Tibial nerve (tissue), 4 donors: ENCODE results near the gene TWNK. TPM values are rescaled to one million over a fixed set of nuclear protein-coding genes. Genes with fewer than 3 reads are reported as not detected.
"Not testable (repeated sequence)": the region's sequence is repeated elsewhere in the genome, so short reads cannot be mapped to it uniquely, and the experiment has no call there.

Experiments used
- DNase-seq, 2 donors: peaks; one replicate each; pipeline ENCODE4 v3.0.0-alpha.2; 2019; ENCODE audit warnings: low spot score in 2 of 2
- H3K27ac ChIP-seq, 4 donors: fragments of 200-600 bp; sonication (generic) in 3 of 4; one replicate each; pipeline ENCODE4 v1.5.1; 2017 to 2019; ENCODE audit warnings: mild to moderate bottlenecking in 1 of 4
- H3K27me3 ChIP-seq, 2 donors: fragments of 200-600 bp; sonication (generic) in 1 of 2; one replicate each; pipeline versions ENCODE4 v1.5.1 to v1.6.0; 2017 to 2019
- H3K36me3 ChIP-seq, 3 donors: fragments of 200-600 bp; sonication (generic); one replicate each; pipeline ENCODE4 v1.5.1; 2018 to 2019
- H3K4me1 ChIP-seq, 4 donors: fragments of 200-600 bp; sonication (generic) in 3 of 4; one replicate each; pipeline ENCODE4 v1.5.1; 2017 to 2019
- H3K4me3 ChIP-seq, 4 donors: fragments of 200-600 bp; sonication (generic) in 3 of 4; one replicate each; pipeline ENCODE4 v1.5.1; 2017 to 2019; ENCODE audit warnings: mild to moderate bottlenecking in 1 of 4, moderate library complexity in 1 of 4
- H3K9me3 ChIP-seq, 4 donors: fragments of 200-600 bp; sonication (generic) in 3 of 4; one replicate each; pipeline ENCODE4 v1.5.1; 2017 to 2019
- CTCF ChIP-seq, 5 experiments: fragments of 200-600 bp in 3 of 5; fragments of 450-650 bp in 2 of 5; sonication (generic) in 3 of 5; IDR thresholded peaks; one replicate each; pipeline ENCODE4 v1.5.1; 2016 to 2019; ENCODE audit warnings: antibody characterized with exemption in 5 of 5, mild to moderate bottlenecking in 3 of 5, moderate library complexity in 2 of 5
- EP300 ChIP-seq, 2 donors: sonication (generic); formaldehyde crosslinking; IDR thresholded peaks; one replicate each; pipeline ENCODE4 v1.6.1; 2017; ENCODE audit warnings: antibody characterized with exemption in 2 of 2, mild to moderate bottlenecking in 1 of 2
- POLR2A ChIP-seq, 2 donors: fragments of 450-650 bp; IDR thresholded peaks; one replicate each; pipeline ENCODE4 v1.6.1; 2017; ENCODE audit warnings: antibody characterized with exemption in 2 of 2, mild to moderate bottlenecking in 2 of 2, moderate library complexity in 2 of 2
- WGBS, 2 donors: methylation state at CpG; one replicate each; pipeline ENCODE4 v1.1.5; 2018; 5-methylcytosine and 5-hydroxymethylcytosine counted together
- total RNA-seq, 4 donors: library from RNA; depleted of rRNA; stranded (reverse); fragments of >200 nt; gene quantifications; one replicate each; pipeline ENCODE4 v1.1.0, GENCODE V29; 2016

TWNK gene
- total RNA-seq, 4 donors from 2014 or later: 5.0 to 11.4 (median 6.6) TPM

- WGBS, 2 donors: 83 to 85% methylated on average over 4 to 5 of the region's 6 CpGs
Observed at GRCh38 chr10:100972904-100973535, 14.3 kb upstream of the TWNK start.

GRCh38 chr10:100975397-100975796 lies 11.9 kb upstream of the TWNK start:
- peaks cover 0 to 46% (median 0%) of the 10 kb centered on the region in 3 donors for H3K36me3 ChIP-seq
- not testable (repeated sequence) for H3K9me3 ChIP-seq, H3K4me3 ChIP-seq, H3K27ac ChIP-seq, DNase-seq, H3K27me3 ChIP-seq
- WGBS, 2 donors: 83 to 85% methylated on average over 8 of the region's 8 CpGs
- peaks cover 0 to 11% (median 0%) of the 10 kb centered on the region in 4 donors for H3K4me1 ChIP-seq

More at GRCh38 chr10:100972904-100973535, 14.3 kb upstream of the TWNK start:
- Histone ChIP-seq H3K27ac (no peak overlapping the region), H3K4me1 (peaks cover 0 to 29% (median 14%) of the 10 kb centered on the region in 4 donors), H3K27me3 (no peaks in the 10 kb centered on the region), H3K36me3 (peaks cover 0 to 23% (median 0%) of the 10 kb centered on the region in 3 donors), H3K4me3 (no peak overlapping the region), H3K9me3 (no peaks in the 10 kb centered on the region)
- DNase-seq: no peak
- TF ChIP-seq EP300 (IDR thresholded peaks at IDR 0.05): no peak
- TF ChIP-seq CTCF (IDR thresholded peaks at IDR 0.05): no peak
- no peak for TF ChIP-seq POLR2A (IDR thresholded peaks at IDR 0.05)

- Histone ChIP-seq H3K27ac (no peak overlapping the region), H3K36me3 (peaks cover 0 to 61% (median 0%) of the 10 kb centered on the region in 3 donors), H3K4me3 (no peak overlapping the region), H3K4me1 (peaks cover 0 to 3% (median 0%) of the 10 kb centered on the region in 4 donors), H3K27me3 (no peaks in the 10 kb centered on the region), H3K9me3 (no peaks in the 10 kb centered on the region)
- TF ChIP-seq CTCF (IDR thresholded peaks at IDR 0.05): no peak
- no peak for TF ChIP-seq POLR2A (IDR thresholded peaks at IDR 0.05)
- no peak for TF ChIP-seq EP300 (IDR thresholded peaks at IDR 0.05)
- WGBS, 2 donors: 85 to 87% methylated on average over 3 of the region's 3 CpGs
- DNase-seq: no peak
Observed at GRCh38 chr10:100976906-100977305, 10.4 kb upstream of the TWNK start.

- H3K4me1 ChIP-seq: no peaks in the 10 kb centered on the region
- 82 to 83% methylated on average over 6 of the region's 6 CpGs for WGBS, 2 donors
- peaks cover 0 to 67% (median 0%) of the 10 kb centered on the region in 3 donors for H3K36me3 ChIP-seq
- no peaks in the 10 kb centered on the region for H3K27me3 ChIP-seq
- DNase-seq: no peak
- H3K4me3 ChIP-seq: no peak overlapping the region
- H3K9me3 ChIP-seq: no peaks in the 10 kb centered on the region
- TF ChIP-seq POLR2A (IDR thresholded peaks at IDR 0.05): no peak
- no peak for TF ChIP-seq EP300 (IDR thresholded peaks at IDR 0.05)
- no peak for TF ChIP-seq CTCF (IDR thresholded peaks at IDR 0.05)
- H3K27ac ChIP-seq: no peak overlapping the region
Observed at GRCh38 chr10:100977436-100977835, 9.9 kb upstream of the TWNK start.

- no peak overlapping the region for H3K4me3 ChIP-seq
- H3K36me3 ChIP-seq: peaks cover 0 to 72% (median 0%) of the 10 kb centered on the region in 3 donors
- no peak overlapping the region for H3K27ac ChIP-seq
- 89 to 90% methylated on average over 13 of the region's 13 CpGs for WGBS, 2 donors
- TF ChIP-seq CTCF (IDR thresholded peaks at IDR 0.05): no peak
- no peak for TF ChIP-seq EP300 (IDR thresholded peaks at IDR 0.05)
- no peak for TF ChIP-seq POLR2A (IDR thresholded peaks at IDR 0.05)
- no peaks in the 10 kb centered on the region for H3K4me1 ChIP-seq
- H3K9me3 ChIP-seq: no peaks in the 10 kb centered on the region
- no peaks in the 10 kb centered on the region for H3K27me3 ChIP-seq
- DNase-seq: no peak
Observed at GRCh38 chr10:100978121-100978900, 9.0 kb upstream of the TWNK start.
